COR-L47 (cell line): ENCODE results near the gene LRPAP1.
A peak's percentile ranks its signal among the peaks of the same experiment; 100 is the strongest.
"Not testable (repeated sequence)": the region's sequence is repeated elsewhere in the genome, so short reads cannot be mapped to it uniquely, and the experiment has no call there.

ENCODE experiments used
- DNase-seq: peaks from one replicate; lab custom pipeline; 2025; lab: John Stamatoyannopoulos, UW

The LRPAP1 gene

GRCh38 chr4:3531879-3532750 is at the start of gene LRPAP1:
Gene LRPAP1 (minus strand): TSS chr4:3532422. CDS start chr4:3532412, 10 bp downstream.
- peak; percentile 86 for DNase-seq

- not testable (repeated sequence) for DNase-seq
Observed at GRCh38 chr4:3581334-3582090, 49.3 kb upstream of the LRPAP1 start.

GRCh38 chr4:3580859-3581258 is 48.6 kb upstream of the LRPAP1 start:
- not testable (repeated sequence) for DNase-seq

GRCh38 chr4:3578527-3579144 is 46.4 kb upstream of the LRPAP1 start:
- not testable (repeated sequence) for DNase-seq

GRCh38 chr4:3578052-3578451 is 45.8 kb upstream of the LRPAP1 start:
- not testable (repeated sequence) for DNase-seq

- DNase-seq = not testable (repeated sequence)
Observed at GRCh38 chr4:3577208-3577892, 45.1 kb upstream of the LRPAP1 start.

GRCh38 chr4:3576533-3577207 is 44.4 kb upstream of the LRPAP1 start:
- not testable (repeated sequence) for DNase-seq

GRCh38 chr4:3575426-3576369 is 43.5 kb upstream of the LRPAP1 start:
- DNase-seq = not testable (repeated sequence)

- not testable (repeated sequence) for DNase-seq
Observed at GRCh38 chr4:3574865-3575264, 42.6 kb upstream of the LRPAP1 start.

GRCh38 chr4:3574346-3574745 is 42.1 kb upstream of the LRPAP1 start:
- DNase-seq = not testable (repeated sequence)

- no peak for DNase-seq
Observed at GRCh38 chr4:3573131-3573530, 40.9 kb upstream of the LRPAP1 start.

- DNase-seq = no peak
Observed at GRCh38 chr4:3572363-3572762, 40.1 kb upstream of the LRPAP1 start.

GRCh38 chr4:3571921-3572320 is 39.7 kb upstream of the LRPAP1 start:
- DNase-seq = no peak

GRCh38 chr4:3570923-3571322 is 38.7 kb upstream of the LRPAP1 start:
- DNase-seq = not testable (repeated sequence)

- DNase-seq = not testable (repeated sequence)
Observed at GRCh38 chr4:3569611-3570010, 37.4 kb upstream of the LRPAP1 start.

GRCh38 chr4:3566701-3567100 is 34.5 kb upstream of the LRPAP1 start:
- not testable (repeated sequence) for DNase-seq

- not testable (repeated sequence) for DNase-seq
Observed at GRCh38 chr4:3566301-3566700, 34.1 kb upstream of the LRPAP1 start.

- not testable (repeated sequence) for DNase-seq
Observed at GRCh38 chr4:3564948-3565347, 32.7 kb upstream of the LRPAP1 start.

- DNase-seq = no peak
Observed at GRCh38 chr4:3563403-3563802, 31.2 kb upstream of the LRPAP1 start.

GRCh38 chr4:3562127-3562526 is 29.9 kb upstream of the LRPAP1 start:
- not testable (repeated sequence) for DNase-seq
